ENCODE results near the gene MTFR2.

The MTFR2 gene

DNA sequence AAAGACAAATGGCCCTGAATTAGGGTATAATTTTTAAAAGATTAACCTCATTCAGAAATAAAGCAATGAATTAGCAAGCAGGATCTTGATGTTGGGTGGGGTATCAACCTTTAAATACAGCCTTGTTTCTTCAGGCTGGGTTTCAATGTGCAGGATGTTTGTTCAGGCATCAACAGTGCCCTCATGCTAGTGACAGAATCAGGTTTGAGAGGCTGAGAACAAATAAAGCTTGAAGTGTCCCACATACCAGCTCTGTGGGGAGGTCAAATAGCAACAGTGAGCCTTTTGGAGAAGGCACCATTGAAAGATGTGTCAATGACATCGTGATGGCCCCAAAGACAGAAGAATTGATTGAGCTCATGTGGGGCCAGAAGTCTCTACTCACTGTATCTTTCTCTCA is 68.2 kb downstream of the MTFR2 start:
- DNase-seq = no peak

- DNase-seq = no peak
These were observed 68.6 kb downstream of the MTFR2 start for GRCh38 chr6:136181512-136181833.
